SK-N-DZ (cell line): Measurements from ENCODE around the gene ADCY4.

Experiments
- DNase-seq: peaks from one replicate; pipeline ENCODE4 v3.0.0-alpha.2; 2015; ENCODE audit warnings: low spot score
- small RNA-seq, 2 experiments: library from RNA; depleted of rRNA; stranded (forward); fragments of <200 nt; gene quantifications; one replicate each; pipeline ENCODE3, GENCODE V24; 2014

The ADCY4 gene

GRCh38 chr14:24277606-24278321 lies 57.1 kb downstream of the ADCY4 start:
- DNase-seq, result no peak

GRCh38 chr14:24277071-24277470 lies 57.8 kb downstream of the ADCY4 start:
- DNase-seq, result no peak

- no peak for DNase-seq
Measured at GRCh38 chr14:24274101-24274543, 60.7 kb downstream of the ADCY4 start.

GRCh38 chr14:24273422-24273998 lies 61.4 kb downstream of the ADCY4 start:
- DNase-seq, result no peak

GRCh38 chr14:24272467-24272866 lies 62.4 kb downstream of the ADCY4 start:
- DNase-seq, result no peak

GRCh38 chr14:24271834-24272263 lies 63.0 kb downstream of the ADCY4 start:
- no peak for DNase-seq

- DNase-seq, result peak; percentile 94
Measured at GRCh38 chr14:24271134-24271833, 63.6 kb downstream of the ADCY4 start, which contains the start of gene RABGGTA. TSS of gene RABGGTA (minus strand) at chr14:24271597. CDS start at chr14:24271115, 482 bp downstream.

GRCh38 chr14:24270537-24271133 lies 64.2 kb downstream of the ADCY4 start:
- DNase-seq, result no peak

- no peak for DNase-seq
Measured at GRCh38 chr14:24269910-24270536, 64.8 kb downstream of the ADCY4 start.

- DNase-seq, result no peak
Measured at GRCh38 chr14:24269368-24269767, 65.5 kb downstream of the ADCY4 start.

Small RNA genes within 50 kb of the gene (small RNA-seq; reads per million reads assigned to genes)
- gene RF00026, result 0 reads per million in 2 experiments
